ENCODE results near the gene GALNT17. TPM values are rescaled to one million over a fixed set of nuclear protein-coding genes. Genes with fewer than 3 reads are reported as not detected.

Gene GALNT17
- polyA plus RNA-seq, 1 donor from 2014 or later: 15.7 TPM

- no peaks in the 10 kb centered on the region for H4K20me1 ChIP-seq (ENCODE audit: insufficient read depth)
- no peaks in the 10 kb centered on the region for H3K79me2 ChIP-seq (replicated peaks; ENCODE audit: insufficient read depth, low read length)
- no peak overlapping the region for H3K27ac ChIP-seq (ENCODE audit: low read length)
- H3F3A ChIP-seq (ENCODE audit: insufficient read depth, low read length, poor library complexity, severe bottlenecking): no peaks in the 10 kb centered on the region
- no peak overlapping the region for H3K4me2 ChIP-seq (ENCODE audit: low read length)
- no peaks in the 10 kb centered on the region for H3K9me2 ChIP-seq (ENCODE audit: insufficient read depth, low read length)
- H3K27me3 ChIP-seq (ENCODE audit: insufficient read depth, low read depth, low read length): no peaks in the 10 kb centered on the region
- no peak overlapping the region for H3K4me3 ChIP-seq (ENCODE audit: low read length)
- TF ChIP-seq EZH2 (IDR thresholded peaks at IDR 0.05; ENCODE audit: borderline replicate concordance, insufficient read depth, low read length, poor library complexity, severe bottlenecking): no peak
- TF ChIP-seq REST (IDR thresholded peaks at IDR 0.05; ENCODE audit: borderline replicate concordance): no peak
- TF ChIP-seq MXI1 (conservative IDR thresholded peaks at IDR 0.05; ENCODE audit: poor library complexity, severe bottlenecking): no peak
- no peak for TF ChIP-seq RAD21 (conservative IDR thresholded peaks at IDR 0.05)
- no peak for TF ChIP-seq SMC3 (conservative IDR thresholded peaks at IDR 0.05; ENCODE audit: poor library complexity)
- no peak for TF ChIP-seq EP300 (conservative IDR thresholded peaks at IDR 0.05; ENCODE audit: poor library complexity, severe bottlenecking)
- TF ChIP-seq POLR2AphosphoS5 (IDR thresholded peaks at IDR 0.05): no peak
- TF ChIP-seq CTCF (IDR thresholded peaks at IDR 0.05; ENCODE audit: poor library complexity, severe bottlenecking): no peak
- H3K9me3 ChIP-seq (ENCODE audit: low read length): no peaks in the 10 kb centered on the region
- H2AFZ ChIP-seq (ENCODE audit: low read depth, low read length): no peak overlapping the region
- H3K36me3 ChIP-seq (ENCODE audit: insufficient read depth, low read length): no peaks in the 10 kb centered on the region
- no peak overlapping the region for H3K9ac ChIP-seq (ENCODE audit: low read length)
These were observed 166.4 kb downstream of the GALNT17 start for GRCh38 chr7:71298378-71298777.

- Histone ChIP-seq H3K9me2 (ENCODE audit: insufficient read depth, low read length) (no peaks in the 10 kb centered on the region), H3K27me3 (ENCODE audit: insufficient read depth, low read depth, low read length) (no peaks in the 10 kb centered on the region), H3K36me3 (ENCODE audit: insufficient read depth, low read length) (no peaks in the 10 kb centered on the region), H2AFZ (ENCODE audit: low read depth, low read length) (no peak overlapping the region), H3K4me2 (ENCODE audit: low read length) (no peak overlapping the region), H3F3A (ENCODE audit: insufficient read depth, low read length, poor library complexity, severe bottlenecking) (no peaks in the 10 kb centered on the region), H4K20me1 (ENCODE audit: insufficient read depth) (no peaks in the 10 kb centered on the region), H3K9ac (ENCODE audit: low read length) (no peak overlapping the region), H3K27ac (ENCODE audit: low read length) (no peak overlapping the region), H3K79me2 (replicated peaks; ENCODE audit: insufficient read depth, low read length) (no peaks in the 10 kb centered on the region), H3K4me3 (ENCODE audit: low read length) (no peak overlapping the region), H3K9me3 (ENCODE audit: low read length) (no peaks in the 10 kb centered on the region)
- TF ChIP-seq CTCF (IDR thresholded peaks at IDR 0.05; ENCODE audit: poor library complexity, severe bottlenecking): no peak
- no peak for TF ChIP-seq EP300 (conservative IDR thresholded peaks at IDR 0.05; ENCODE audit: poor library complexity, severe bottlenecking)
- no peak for TF ChIP-seq REST (IDR thresholded peaks at IDR 0.05; ENCODE audit: borderline replicate concordance)
- no peak for TF ChIP-seq SMC3 (conservative IDR thresholded peaks at IDR 0.05; ENCODE audit: poor library complexity)
- TF ChIP-seq POLR2AphosphoS5 (IDR thresholded peaks at IDR 0.05): no peak
- TF ChIP-seq MXI1 (conservative IDR thresholded peaks at IDR 0.05; ENCODE audit: poor library complexity, severe bottlenecking): no peak
- no peak for TF ChIP-seq EZH2 (IDR thresholded peaks at IDR 0.05; ENCODE audit: borderline replicate concordance, insufficient read depth, low read length, poor library complexity, severe bottlenecking)
- TF ChIP-seq RAD21 (conservative IDR thresholded peaks at IDR 0.05): no peak
- TF ChIP-seq TAF1 (IDR thresholded peaks at IDR 0.05; ENCODE audit: low read depth): no peak
These were observed 168.1 kb downstream of the GALNT17 start for GRCh38 chr7:71300086-71300485.

Data from neural cell (in vitro differentiated cells).